ENCODE measurements around the gene SLC16A5.

DNA sequence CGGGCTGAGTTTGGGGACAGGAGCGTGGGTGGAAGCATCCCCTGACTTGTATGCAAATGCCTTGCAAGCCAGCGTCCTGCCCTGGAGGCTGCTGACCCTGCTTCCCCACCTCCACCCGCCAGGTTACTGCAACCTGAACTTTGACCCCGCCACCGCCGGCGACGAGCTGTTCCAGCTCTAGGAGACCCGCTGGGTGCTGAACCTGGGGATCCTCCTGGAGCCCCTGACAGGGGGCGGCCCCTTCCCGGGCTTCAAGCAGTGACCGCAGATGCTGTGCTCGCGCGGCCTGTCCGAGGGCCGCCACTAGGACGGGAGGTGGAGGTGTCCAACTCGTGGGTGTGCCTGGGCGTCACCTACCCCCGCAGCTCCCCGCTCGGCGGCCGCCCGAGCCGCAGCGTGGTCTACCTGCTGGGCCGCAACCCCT lies 10.7 kb upstream of the SLC16A5 start:
- TF ChIP-seq POLR2A (IDR thresholded peaks at IDR 0.05; ENCODE audit: low read length): no peak
- no peak for TF ChIP-seq GATA1 (IDR thresholded peaks at IDR 0.05; ENCODE audit: low read depth, low read length)

All from erythroblast (primary cell).